HepG2 (cell line): ENCODE measurements around the gene RERE. TPM values are rescaled to one million over a fixed set of nuclear protein-coding genes. Genes with fewer than 3 reads are reported as not detected.

ENCODE experiments used
- ELF3 ChIP-seq: IDR thresholded peaks from 2 replicates; pipeline ENCODE4 v1.6.1; 2016; ENCODE audit warnings: missing genetic modification reagents, missing compliant biosample characterization
- EP300 ChIP-seq, 3 experiments: sonication (generic) in 1 of 3; formaldehyde crosslinking in 1 of 3; IDR thresholded peaks; 2 replicates each; pipeline versions ENCODE4 v1.5.1 to v1.6.1; 2011 to 2020; ENCODE audit warnings: low read depth in 2 of 3, low read length in 2 of 3, borderline replicate concordance in 1 of 3, improper control_type of control experiment in 1 of 3, mild to moderate bottlenecking in 1 of 3, missing genetic modification reagents in 1 of 3, moderate library complexity in 1 of 3
- FOSL2 ChIP-seq: sonication (generic); formaldehyde crosslinking; IDR thresholded peaks from 2 replicates; pipeline ENCODE4 v1.4.0; 2020; ENCODE audit warnings: missing genetic modification reagents
- FOXC1 ChIP-seq: sonication (generic); formaldehyde crosslinking; IDR thresholded peaks from 2 replicates; pipeline ENCODE4 v1.8.0; 2022; ENCODE audit warnings: mild to moderate bottlenecking, missing genetic modification reagents, borderline replicate concordance
- MAFG ChIP-seq: sonication (generic); formaldehyde crosslinking; IDR thresholded peaks from 2 replicates; pipeline ENCODE4 v1.5.1; 2020; ENCODE audit warnings: mild to moderate bottlenecking, missing genetic modification reagents
- NR3C1 ChIP-seq: sonication (generic); formaldehyde crosslinking; IDR thresholded peaks from 2 replicates; pipeline ENCODE4 v1.4.0; 2020; ENCODE audit warnings: missing genetic modification reagents
- POGZ ChIP-seq: sonication (generic); formaldehyde crosslinking; IDR thresholded peaks from 2 replicates; pipeline ENCODE4 v1.4.0; 2020; ENCODE audit warnings: mild to moderate bottlenecking, missing genetic modification reagents
- RARA ChIP-seq: IDR thresholded peaks from 2 replicates; pipeline ENCODE4 v1.6.1; 2016; ENCODE audit warnings: missing genetic modification reagents, missing compliant biosample characterization
- REXO4 ChIP-seq: sonication (generic); formaldehyde crosslinking; IDR thresholded peaks from 2 replicates; pipeline ENCODE4 v1.8.0; 2022; ENCODE audit warnings: missing genetic modification reagents, mild to moderate bottlenecking, borderline replicate concordance
- SALL1 ChIP-seq: sonication (generic); formaldehyde crosslinking; IDR thresholded peaks from 2 replicates; pipeline ENCODE4 v1.8.0; 2022; ENCODE audit warnings: mild to moderate bottlenecking, missing genetic modification reagents
- SOX13 ChIP-seq, 3 experiments: fragments of 450-650 bp in 1 of 3; sonication (generic) in 1 of 3; formaldehyde crosslinking in 1 of 3; IDR thresholded peaks in 2 of 3; conservative IDR thresholded peaks in 1 of 3; 2 replicates each; pipeline versions ENCODE4 v1.5.0 to v1.6.1; 2016 to 2020; ENCODE audit warnings: antibody characterized with exemption in 1 of 3, mild to moderate bottlenecking in 1 of 3, missing compliant biosample characterization in 1 of 3, missing genetic modification reagents in 1 of 3, moderate library complexity in 1 of 3
- TBL1XR1 ChIP-seq: fragments of 150-350 bp; IDR thresholded peaks from 2 replicates; pipeline ENCODE4 v1.6.1; 2014; ENCODE audit warnings: borderline replicate concordance, low read length; ENCODE audit not compliant: partially characterized antibody
- TEAD2 ChIP-seq: sonication (generic); formaldehyde crosslinking; IDR thresholded peaks from 2 replicates; pipeline ENCODE4 v1.9.0; 2021; ENCODE audit warnings: missing genetic modification reagents
- XRCC5 ChIP-seq: fragments of 200-400 bp; formaldehyde crosslinking; optimal IDR thresholded peaks from 2 replicates; pipeline ENCODE3; 2017; ENCODE audit warnings: mild to moderate bottlenecking, low read length
- ZFP41 ChIP-seq: sonication (generic); formaldehyde crosslinking; IDR thresholded peaks from 2 replicates; pipeline ENCODE4 v1.4.0; 2020; ENCODE audit warnings: mild to moderate bottlenecking, missing genetic modification reagents, borderline replicate concordance
- ZFP90 ChIP-seq: sonication (generic); formaldehyde crosslinking; IDR thresholded peaks from 2 replicates; pipeline ENCODE4 v1.8.0; 2022; ENCODE audit warnings: missing genetic modification reagents, mild to moderate bottlenecking, inconsistent platforms, borderline replicate concordance
- ZNF205 ChIP-seq: IDR thresholded peaks from 2 replicates; pipeline ENCODE4 v1.6.1; 2018; ENCODE audit warnings: missing biosample characterization, missing genetic modification reagents
- ZNF607 ChIP-seq: sonication (generic); formaldehyde crosslinking; IDR thresholded peaks from 2 replicates; pipeline ENCODE4 v1.5.1; 2020; ENCODE audit warnings: missing genetic modification reagents, mild to moderate bottlenecking, borderline replicate concordance
- ZNF713 ChIP-seq: sonication (generic); formaldehyde crosslinking; IDR thresholded peaks from 2 replicates; pipeline ENCODE4 v1.4.0; 2020; ENCODE audit warnings: mild to moderate bottlenecking, missing genetic modification reagents
- ZNF773 ChIP-seq: sonication (generic); formaldehyde crosslinking; IDR thresholded peaks from 2 replicates; pipeline ENCODE4 v1.4.0; 2020; ENCODE audit warnings: missing genetic modification reagents, borderline replicate concordance
- ZNF839 ChIP-seq: sonication (generic); formaldehyde crosslinking; IDR thresholded peaks from 2 replicates; pipeline ENCODE4 v1.4.0; 2020; ENCODE audit warnings: missing genetic modification reagents, mild to moderate bottlenecking, borderline replicate concordance
- polyA plus RNA-seq, 8 experiments: library from polyadenylated mRNA; depleted of rRNA in 3 of 8; stranded (reverse) in 7 of 8; unstranded in 1 of 8; fragments of >200 nt; fragmentation: Illumina TruSeq in 4 of 8; extraction: Trizol in 4 of 8; gene quantifications; 2 replicates each; pipeline versions ENCODE4 v1.2.1 to v1.2.3, GENCODE V29; 2011 to 2016; ENCODE audit warnings: low read depth in 4 of 8, missing spikeins in 1 of 8, mixed read lengths in 1 of 8; ENCODE audit not compliant: insufficient read depth in 1 of 8
- total RNA-seq, 5 experiments: library from RNA; depleted of rRNA; stranded (reverse); fragments of >200 nt; fragmentation: Illumina TruSeq; extraction: Trizol; gene quantifications; 2 replicates each; pipeline ENCODE4 v1.2.3, GENCODE V29; 2016; ENCODE audit warnings: low read depth in 1 of 5
- TF ChIP-seq, protein P1 (sequence below): sonication (generic); formaldehyde crosslinking; IDR thresholded peaks from 2 replicates; pipeline ENCODE4 v1.5.0; 2020; ENCODE audit warnings: mild to moderate bottlenecking, missing genetic modification reagents
- TF ChIP-seq, protein P2 (sequence below): sonication (generic); formaldehyde crosslinking; IDR thresholded peaks from 2 replicates; pipeline ENCODE4 v1.4.0; 2020; ENCODE audit warnings: missing genetic modification reagents

Gene RERE
- total and polyA plus RNA-seq, 2 of the 13 experiments (the other 11 are each of a cell fraction or from before 2014, with no cell fraction given) = 18.3 to 21.9 TPM

DNA sequence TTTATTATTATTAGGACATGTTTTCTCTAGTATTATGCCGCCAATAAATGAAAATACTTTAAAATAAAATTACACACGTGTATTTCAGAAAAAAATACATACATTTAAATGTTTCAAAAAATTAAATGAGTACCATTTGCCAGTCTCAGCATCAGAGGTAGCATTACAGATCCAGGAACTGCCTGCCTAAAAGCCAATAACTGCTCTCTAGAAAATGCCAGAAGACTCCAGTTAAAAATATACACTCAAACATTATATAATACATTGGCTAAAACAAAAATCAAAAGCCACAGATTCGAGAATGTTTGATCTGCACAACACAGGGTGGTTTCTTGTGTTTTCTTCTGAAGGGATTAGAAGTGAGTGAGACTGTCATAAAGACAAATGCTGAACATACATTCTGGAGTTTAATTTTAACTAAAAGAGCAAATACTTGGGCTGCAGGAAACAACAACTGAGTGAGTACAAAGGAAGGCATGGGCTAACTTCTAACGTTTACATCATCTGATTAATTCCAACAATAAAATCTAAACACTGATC is 105.5 kb downstream of the RERE start (continued):
- TF ChIP-seq ZFP90 (CRISPR knock-in tag) (no peak), ZNF839 (CRISPR knock-in tag) (no peak), XRCC5 (no peak), NR3C1 (CRISPR knock-in tag) (no peak), ZNF205 (CRISPR knock-in tag) (0 out of 2 replicates have a peak, but pooled peaks have one; percentile 46), RARA (peak; percentile 65; the same call in 1 of the 2 replicates), ZNF607 (CRISPR knock-in tag) (no peak), FOSL2 (CRISPR knock-in tag) (no peak), REXO4 (no peak), ZFP41 (CRISPR knock-in tag) (no peak), TBL1XR1 (no peak), EP300 (IDR thresholded peaks at IDR 0.05; ENCODE audit: low read depth in 2 of 2, low read length in 2 of 2) (peak in 1 of 2 experiments; percentile 90; a peak in 2 of 4 replicates), EP300 (CRISPR knock-in tag; IDR thresholded peaks at IDR 0.05; ENCODE audit: borderline replicate concordance) (peak; percentile 39; the same call in 1 of the 2 replicates), POGZ (CRISPR knock-in tag) (no peak), ZNF713 (CRISPR knock-in tag) (no peak), MAFG (CRISPR knock-in tag) (no peak), SOX13 (IDR thresholded peaks at IDR 0.05) (peak; percentile 76), SOX13 (CRISPR knock-in tag; conservative IDR thresholded peaks at IDR 0.05 in 1 of 2, IDR thresholded peaks at IDR 0.05 in 1 of 2) (peak in 1 of 2 experiments; percentile 94; a peak in 2 of 4 replicates), ELF3 (CRISPR knock-in tag) (peak; percentile 73; the same call in 1 of the 2 replicates), FOXC1 (CRISPR knock-in tag) (no peak), TEAD2 (CRISPR knock-in tag) (no peak), SALL1 (CRISPR knock-in tag) (peak; percentile 45; the same call in 1 of the 2 replicates), ZNF773 (no peak)
- TF ChIP-seq, protein P1, sequence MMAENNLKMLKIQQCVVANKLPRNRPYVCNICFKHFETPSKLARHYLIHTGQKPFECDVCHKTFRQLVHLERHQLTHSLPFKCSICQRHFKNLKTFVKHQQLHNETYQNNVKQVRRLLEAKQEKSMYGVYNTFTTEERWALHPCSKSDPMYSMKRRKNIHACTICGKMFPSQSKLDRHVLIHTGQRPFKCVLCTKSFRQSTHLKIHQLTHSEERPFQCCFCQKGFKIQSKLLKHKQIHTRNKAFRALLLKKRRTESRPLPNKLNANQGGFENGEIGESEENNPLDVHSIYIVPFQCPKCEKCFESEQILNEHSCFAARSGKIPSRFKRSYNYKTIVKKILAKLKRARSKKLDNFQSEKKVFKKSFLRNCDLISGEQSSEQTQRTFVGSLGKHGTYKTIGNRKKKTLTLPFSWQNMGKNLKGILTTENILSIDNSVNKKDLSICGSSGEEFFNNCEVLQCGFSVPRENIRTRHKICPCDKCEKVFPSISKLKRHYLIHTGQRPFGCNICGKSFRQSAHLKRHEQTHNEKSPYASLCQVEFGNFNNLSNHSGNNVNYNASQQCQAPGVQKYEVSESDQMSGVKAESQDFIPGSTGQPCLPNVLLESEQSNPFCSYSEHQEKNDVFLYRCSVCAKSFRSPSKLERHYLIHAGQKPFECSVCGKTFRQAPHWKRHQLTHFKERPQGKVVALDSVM (CRISPR knock-in tag) = no peak
- TF ChIP-seq, protein P2, sequence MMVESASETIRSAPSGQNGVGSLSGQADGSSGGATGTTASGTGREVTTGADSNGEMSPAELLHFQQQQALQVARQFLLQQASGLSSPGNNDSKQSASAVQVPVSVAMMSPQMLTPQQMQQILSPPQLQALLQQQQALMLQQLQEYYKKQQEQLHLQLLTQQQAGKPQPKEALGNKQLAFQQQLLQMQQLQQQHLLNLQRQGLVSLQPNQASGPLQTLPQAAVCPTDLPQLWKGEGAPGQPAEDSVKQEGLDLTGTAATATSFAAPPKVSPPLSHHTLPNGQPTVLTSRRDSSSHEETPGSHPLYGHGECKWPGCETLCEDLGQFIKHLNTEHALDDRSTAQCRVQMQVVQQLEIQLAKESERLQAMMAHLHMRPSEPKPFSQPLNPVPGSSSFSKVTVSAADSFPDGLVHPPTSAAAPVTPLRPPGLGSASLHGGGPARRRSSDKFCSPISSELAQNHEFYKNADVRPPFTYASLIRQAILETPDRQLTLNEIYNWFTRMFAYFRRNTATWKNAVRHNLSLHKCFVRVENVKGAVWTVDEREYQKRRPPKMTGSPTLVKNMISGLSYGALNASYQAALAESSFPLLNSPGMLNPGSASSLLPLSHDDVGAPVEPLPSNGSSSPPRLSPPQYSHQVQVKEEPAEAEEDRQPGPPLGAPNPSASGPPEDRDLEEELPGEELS = peak; percentile 92
